Activated CD4-positive, CD25-positive, alpha-beta regulatory T cell treated with anti-CD3 and anti-CD28 coated beads, Interleukin-2, amount 50 U/mL, for 24 hours (primary cell): Measurements from ENCODE around the gene SF3B2.
A peak's percentile ranks its signal among the peaks of the same experiment; 100 is the strongest.
"Not testable (repeated sequence)": the region's sequence is repeated elsewhere in the genome, so short reads cannot be mapped to it uniquely, and the experiment has no call there.

Source experiments
- ATAC-seq, 2 donors: fragments of 150-1000 bp; cut with Tn5 transposase; one replicate each; pipeline ENCODE4 v1.10.0; 2021; ENCODE audit warnings: mild to moderate bottlenecking in 1 of 2, moderate library complexity in 1 of 2

Gene SF3B2

GRCh38 chr11:66112041-66112491 lies 59.9 kb downstream of the SF3B2 start:
- ATAC-seq: no peak

GRCh38 chr11:66112601-66113499 lies 60.7 kb downstream of the SF3B2 start:
- ATAC-seq: no peak

- ATAC-seq: not testable (repeated sequence)
Observed at GRCh38 chr11:66114957-66115356, 62.8 kb downstream of the SF3B2 start.

GRCh38 chr11:66115638-66116301 lies 63.6 kb downstream of the SF3B2 start:
- ATAC-seq: peak; percentile 71 to 74

- ATAC-seq: no peak
Observed at GRCh38 chr11:66116576-66117361, 64.6 kb downstream of the SF3B2 start.

- no peak for ATAC-seq
Observed at GRCh38 chr11:66118847-66119246, 66.7 kb downstream of the SF3B2 start.
